HG02588 (cell line): ENCODE data around the gene E4F1.
A peak's percentile ranks its signal among the peaks of the same experiment; 100 is the strongest.

Source experiments
- ATAC-seq: cut with Tn5 transposase; IDR thresholded peaks from one replicate; pipeline ENCODE4 v1.9.1; 2021; ENCODE audit warnings: mild to moderate bottlenecking, moderate library complexity; ENCODE audit not compliant: unreplicated experiment

E4F1 gene

GRCh38 chr16:2205967-2206313 is 17.5 kb upstream of the E4F1 start:
- ATAC-seq: peak; percentile 6

GRCh38 chr16:2206420-2206779 is 17.0 kb upstream of the E4F1 start:
- no peak for ATAC-seq

- no peak for ATAC-seq
Observed at GRCh38 chr16:2206780-2207433, 16.5 kb upstream of the E4F1 start.

- ATAC-seq: no peak
Observed at GRCh38 chr16:2207872-2208271, 15.5 kb upstream of the E4F1 start.

GRCh38 chr16:2208308-2208707 is 15.1 kb upstream of the E4F1 start:
- ATAC-seq: no peak

GRCh38 chr16:2208772-2209171 is 14.6 kb upstream of the E4F1 start:
- no peak for ATAC-seq

GRCh38 chr16:2209258-2210008 is 14.0 kb upstream of the E4F1 start:
- no peak for ATAC-seq

- ATAC-seq: no peak
Observed at GRCh38 chr16:2210009-2210332, 13.4 kb upstream of the E4F1 start.

- ATAC-seq: no peak
Observed at GRCh38 chr16:2210386-2211365, 12.7 kb upstream of the E4F1 start, which contains the start of gene BRICD5. Gene BRICD5 (minus strand): TSS chr16:2210863. CDS start chr16:2210833, 30 bp downstream.

- no peak for ATAC-seq
Observed at GRCh38 chr16:2211923-2212347, 11.5 kb upstream of the E4F1 start.

- no peak for ATAC-seq
Observed at GRCh38 chr16:2212362-2213324, 10.7 kb upstream of the E4F1 start.

GRCh38 chr16:2213817-2214718 is 9.3 kb upstream of the E4F1 start:
- ATAC-seq: peak; percentile 3

GRCh38 chr16:2214719-2214968 is 8.7 kb upstream of the E4F1 start, which contains the start of gene PGP:
Gene PGP (minus strand): TSS chr16:2214840. CDS start chr16:2214777, 63 bp downstream.
- ATAC-seq: peak; percentile 84

GRCh38 chr16:2216330-2216729 is 7.1 kb upstream of the E4F1 start:
- ATAC-seq: no peak

GRCh38 chr16:2223942-2224486 is 623 bp downstream of the E4F1 start:
- peak; percentile 12 for ATAC-seq

GRCh38 chr16:2226245-2226793 is 2.9 kb downstream of the E4F1 start:
- no peak for ATAC-seq

- no peak for ATAC-seq
Observed at GRCh38 chr16:2226918-2227317, 3.5 kb downstream of the E4F1 start.

- no peak for ATAC-seq
Observed at GRCh38 chr16:2228161-2228824, 4.9 kb downstream of the E4F1 start.
